Measurements from ENCODE around the gene LARP4. TPM values are rescaled to one million over a fixed set of nuclear protein-coding genes. Genes with fewer than 3 reads are reported as not detected.
"Not testable (repeated sequence)": the region's sequence is repeated elsewhere in the genome, so short reads cannot be mapped to it uniquely, and the experiment has no call there.

LARP4 gene
- total RNA-seq, 1 donor from 2014 or later = 53.3 TPM

DNA sequence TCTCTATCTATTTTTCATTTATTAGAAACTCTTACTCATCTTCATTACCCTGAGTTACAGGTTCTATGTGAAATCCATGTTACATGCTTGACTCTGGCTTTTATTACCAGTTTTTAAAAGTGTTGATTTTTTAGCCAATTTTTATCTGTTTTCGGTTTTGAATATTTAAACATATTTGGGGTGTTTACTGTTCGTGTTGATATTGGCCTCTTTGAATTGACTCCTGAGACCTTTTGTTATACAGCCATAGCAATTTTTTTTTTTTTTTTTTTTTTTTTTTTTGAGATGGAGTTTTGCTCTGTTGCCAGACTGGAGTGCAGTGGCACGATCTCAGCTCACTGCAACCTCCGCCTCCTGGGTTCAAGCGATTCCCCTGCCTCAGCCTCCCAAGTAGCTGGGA is 49.0 kb downstream of the LARP4 start:
- intact Hi-C loops (cut with DNase I); DNase-seq (ENCODE audit: missing footprints); ATAC-seq: not testable (repeated sequence)

DNA sequence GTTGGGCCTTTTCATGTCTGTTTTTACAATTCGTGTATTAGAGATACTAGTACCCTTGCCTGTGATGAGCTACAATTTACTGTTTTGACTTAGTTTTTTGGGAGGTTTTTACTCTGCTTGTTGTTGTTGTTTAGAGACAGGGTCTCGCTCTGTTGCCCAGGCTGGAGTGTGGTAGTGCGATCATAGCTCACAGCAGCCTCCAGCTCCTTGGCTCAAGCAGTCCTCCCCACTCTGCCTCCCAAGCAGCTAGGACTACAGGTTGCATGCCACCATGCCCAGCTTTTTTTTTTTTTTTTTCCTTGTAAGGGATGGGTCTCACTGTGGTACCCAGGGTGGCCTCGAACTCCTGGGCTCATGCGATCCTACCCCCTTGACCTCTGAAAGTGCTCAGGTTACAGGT is 52.1 kb downstream of the LARP4 start:
- DNase-seq (ENCODE audit: missing footprints) = no peak
- intact Hi-C loops (cut with DNase I) = no loop called here

DNA sequence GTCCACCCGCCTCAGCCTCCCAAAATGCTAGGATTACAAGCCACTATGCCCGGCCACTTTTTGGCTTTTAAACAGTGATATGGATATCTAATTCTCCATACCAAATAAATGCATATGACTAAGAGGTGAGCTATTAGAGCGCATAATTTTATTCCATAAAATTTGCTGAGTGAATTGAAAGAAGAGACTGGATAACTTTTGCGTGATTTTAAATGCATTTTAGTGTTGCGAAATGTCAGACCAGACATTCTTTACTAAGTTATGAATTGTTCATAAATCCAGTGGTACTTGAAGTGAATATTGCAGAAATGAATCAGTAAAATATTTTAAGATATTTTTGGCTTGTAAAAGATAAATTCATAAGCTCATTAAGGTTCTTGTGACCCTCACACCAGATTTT is 53.2 kb downstream of the LARP4 start:
- intact Hi-C loops (cut with DNase I) = no loop called here
- ATAC-seq (no peak), DNase-seq (ENCODE audit: missing footprints) (no peak)

More for the DNA sequence above, 52.1 kb downstream of the LARP4 start:
- ATAC-seq = no peak

DNA sequence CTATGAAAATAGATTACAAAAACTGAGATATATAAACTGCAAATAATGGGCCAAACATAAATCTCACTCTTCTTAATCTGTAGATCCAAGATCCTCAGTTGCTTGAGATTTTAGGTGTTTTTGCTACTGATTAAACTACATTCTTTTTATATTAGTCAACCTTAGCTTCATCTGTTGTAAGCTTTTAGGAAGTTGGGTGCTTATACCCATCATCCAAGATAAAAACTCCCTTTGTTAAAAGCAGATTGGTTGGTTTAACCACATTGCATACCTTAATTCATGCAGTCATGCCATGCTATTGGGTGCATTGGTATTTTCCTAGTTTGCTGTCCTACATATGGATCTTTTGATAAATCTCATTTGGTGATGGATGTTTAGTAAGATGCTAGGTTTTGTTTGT is 57.9 kb downstream of the LARP4 start:
- intact Hi-C loops (cut with DNase I) = no loop called here
- ATAC-seq = no peak

DNA sequence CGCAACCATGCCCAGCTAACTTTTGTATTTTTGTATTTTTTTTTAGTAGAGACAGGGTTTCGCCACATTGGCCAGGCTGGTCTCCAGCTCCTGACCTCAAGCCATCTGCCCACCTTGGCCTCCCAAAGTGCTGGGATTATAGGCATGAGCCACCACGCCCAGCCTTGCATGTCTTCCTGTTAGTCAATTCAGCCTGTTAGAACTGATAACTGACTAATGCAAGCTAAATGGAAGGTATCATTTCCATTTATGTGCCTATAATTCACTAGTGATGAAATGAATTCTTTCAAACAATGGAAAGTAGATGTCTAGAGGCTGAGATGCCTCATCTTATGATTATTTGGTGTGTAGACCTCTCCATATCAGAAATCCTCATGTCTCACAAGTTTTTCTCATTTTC is 66.8 kb downstream of the LARP4 start:
- no peak for DNase-seq (ENCODE audit: missing footprints)
- intact Hi-C loops (cut with DNase I) = no loop called here
- ATAC-seq = no peak

More for the DNA sequence above, 57.9 kb downstream of the LARP4 start:
- no peak for DNase-seq (ENCODE audit: missing footprints)

DNA sequence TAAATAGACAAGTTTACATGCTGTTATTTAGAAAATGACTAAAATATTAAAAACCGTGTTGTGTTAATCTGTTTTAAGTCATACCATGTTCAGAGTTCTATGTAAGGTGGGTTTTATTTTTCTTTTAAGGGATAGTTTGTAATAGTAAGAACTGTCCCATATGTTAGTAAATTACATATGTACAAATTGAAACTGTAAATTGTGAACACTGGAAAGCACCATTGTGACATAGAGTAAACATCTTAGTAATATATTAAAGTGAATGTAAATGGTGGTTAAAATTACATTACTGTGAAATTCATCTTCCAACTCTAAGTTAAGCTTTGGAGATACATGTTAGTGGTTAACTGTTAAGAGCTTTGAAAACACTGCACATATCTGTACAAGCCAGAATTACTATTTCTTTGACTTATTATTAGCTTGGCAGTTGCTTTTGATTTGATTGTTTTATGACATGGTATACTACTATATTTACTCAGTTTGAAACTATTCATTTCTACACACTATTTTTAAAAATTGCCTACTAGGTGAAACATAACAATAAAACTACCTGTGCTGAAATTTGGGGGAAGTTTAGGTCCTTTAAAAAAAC is 76.7 kb downstream of the LARP4 start:
- ATAC-seq = no peak
- intact Hi-C loops (cut with DNase I) = no loop called here
- no peak for DNase-seq (ENCODE audit: missing footprints)

DNA sequence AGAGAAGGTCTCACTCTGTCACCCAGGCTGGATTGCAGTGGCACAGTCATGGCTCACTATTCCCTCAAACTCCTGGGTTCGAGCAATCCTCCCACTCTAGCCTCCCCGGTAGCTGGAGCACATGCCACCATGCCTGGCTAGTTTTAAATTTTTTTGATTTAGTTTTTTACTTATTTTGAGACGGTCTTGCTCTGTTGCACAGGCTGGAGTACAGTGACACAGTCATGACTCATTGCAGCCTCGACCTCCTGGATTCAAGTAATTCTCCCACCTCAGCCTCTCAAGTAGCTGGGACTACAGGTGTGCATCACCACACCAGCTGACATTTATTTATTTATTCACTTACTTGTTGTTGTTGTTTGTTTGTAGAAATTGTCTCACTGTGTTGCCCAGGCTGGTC is 81.9 kb downstream of the LARP4 start:
- ATAC-seq (no peak), DNase-seq (ENCODE audit: missing footprints) (no peak)
- intact Hi-C loops (cut with DNase I) = no loop called here

DNA sequence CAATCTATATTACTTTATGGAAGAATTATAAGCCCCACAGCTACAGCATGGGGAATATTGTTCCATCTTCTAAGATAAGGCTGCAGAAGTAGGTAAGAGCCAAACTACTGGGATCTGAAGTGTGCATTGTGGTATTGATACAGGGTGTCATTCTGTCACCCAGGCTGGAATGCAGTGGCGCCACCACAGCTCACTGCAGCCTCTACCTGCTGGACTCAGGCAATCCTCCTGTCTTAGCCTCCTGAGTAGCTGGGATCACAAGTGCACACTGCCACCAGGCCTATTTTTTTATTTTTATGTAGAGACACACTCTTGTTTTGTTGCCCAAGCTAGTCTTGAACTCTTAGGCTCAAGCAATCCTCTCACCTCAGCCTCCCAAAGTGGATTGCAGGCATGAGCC is 82.8 kb downstream of the LARP4 start:
- ATAC-seq = no peak
- intact Hi-C loops (cut with DNase I) = no loop called here
- no peak for DNase-seq (ENCODE audit: missing footprints)

DNA sequence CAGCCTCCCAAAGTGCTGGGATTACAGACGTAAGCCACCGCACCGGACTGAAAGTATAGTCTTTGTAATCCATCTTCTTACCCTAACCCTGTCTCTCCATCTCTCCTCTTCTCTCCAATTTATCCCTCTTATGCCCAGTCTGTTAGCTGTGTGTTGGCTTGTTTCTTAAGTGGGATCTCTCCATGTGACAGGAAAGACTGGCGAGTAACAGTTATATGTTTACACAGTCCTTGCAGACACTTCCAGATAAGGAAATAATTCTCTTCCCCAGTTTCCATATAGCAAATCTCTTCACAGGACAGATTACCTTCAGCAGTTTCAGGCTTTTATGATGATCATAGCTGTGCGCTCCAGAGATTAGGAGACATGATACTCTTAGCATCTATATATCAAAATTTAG is 88.1 kb downstream of the LARP4 start:
- no peak for ATAC-seq
- intact Hi-C loops (cut with DNase I) = no loop called here
- no peak for DNase-seq (ENCODE audit: missing footprints)

DNA sequence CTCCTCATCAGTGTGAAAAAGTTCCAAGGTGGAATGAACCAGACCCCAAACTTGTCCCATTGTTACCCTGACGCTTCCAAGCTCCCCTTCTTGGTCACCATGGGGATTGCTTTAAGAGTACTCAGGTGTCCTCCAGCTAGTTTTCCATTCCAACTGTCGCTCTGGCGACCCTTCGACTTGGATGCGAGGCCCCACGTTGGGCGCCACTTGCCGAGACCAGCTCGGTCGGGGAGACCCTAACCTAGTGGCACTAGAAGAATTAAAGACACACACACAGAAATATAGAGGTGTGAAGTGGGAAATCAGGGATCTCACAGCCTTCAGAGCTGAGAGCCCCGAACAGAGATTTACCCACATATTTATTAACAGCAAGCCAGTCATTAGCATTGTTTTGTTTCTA is 97.4 kb downstream of the LARP4 start:
- intact Hi-C loops (cut with DNase I); DNase-seq (ENCODE audit: missing footprints); ATAC-seq: not testable (repeated sequence)

DNA sequence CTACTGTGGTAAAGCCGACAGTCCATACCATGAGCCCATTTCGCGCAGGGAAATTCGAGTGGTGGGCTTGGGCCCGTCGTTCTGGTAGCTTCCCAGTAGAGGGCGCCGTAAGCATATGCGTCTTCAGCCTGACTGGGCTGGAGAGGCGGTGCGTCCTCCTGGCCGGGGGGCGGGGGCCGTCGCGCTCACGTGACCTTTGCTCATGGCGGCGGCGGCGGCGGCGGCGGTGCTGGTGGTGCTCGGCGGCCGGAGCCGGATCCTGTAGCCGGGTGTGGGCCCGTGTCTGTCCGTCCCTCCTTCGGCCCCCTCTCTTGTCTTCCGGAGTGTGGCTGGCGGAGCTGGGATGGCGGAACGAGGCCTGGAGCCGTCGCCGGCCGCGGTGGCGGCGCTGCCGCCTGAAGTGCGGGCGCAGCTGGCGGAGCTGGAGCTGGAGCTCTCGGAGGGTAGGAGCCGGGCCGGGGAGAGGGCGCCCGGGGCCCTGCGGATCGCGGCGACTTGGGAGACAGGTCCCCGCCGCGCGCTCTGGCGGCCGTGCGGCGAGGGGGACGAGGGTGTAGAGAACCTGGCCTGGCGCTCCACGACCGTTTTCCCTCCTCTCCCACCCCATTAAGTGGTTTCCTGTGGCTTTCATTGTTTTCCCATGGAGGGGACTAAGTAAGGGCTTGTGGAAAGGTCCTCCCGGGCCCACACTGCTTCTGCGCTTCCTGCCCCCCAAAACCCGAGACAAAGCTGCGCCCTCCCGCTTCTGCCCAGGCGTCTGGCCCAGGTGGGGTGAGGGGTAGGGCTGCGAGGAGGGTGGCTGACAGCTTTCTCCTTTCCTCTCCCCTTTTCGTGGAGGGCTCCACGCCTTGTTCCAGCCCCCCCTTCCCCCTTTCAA is 104.4 kb downstream of the LARP4 start, which contains the start of gene DIP2B:
Gene DIP2B, plus strand, starts transcription at position 188 of the 877 bp plus-strand sequence. Its CDS starts 156 bp downstream, at position 344.
- DNase-seq (ENCODE audit: missing footprints) (peak; percentile 99), ATAC-seq (peak; percentile 97)
- intact Hi-C loops (cut with DNase I) = loop anchor here (1.0 to 5.0 kb wide), 2 partner anchors 133 to 222 kb away; no protein-coding TSS in a partner anchor

DNA sequence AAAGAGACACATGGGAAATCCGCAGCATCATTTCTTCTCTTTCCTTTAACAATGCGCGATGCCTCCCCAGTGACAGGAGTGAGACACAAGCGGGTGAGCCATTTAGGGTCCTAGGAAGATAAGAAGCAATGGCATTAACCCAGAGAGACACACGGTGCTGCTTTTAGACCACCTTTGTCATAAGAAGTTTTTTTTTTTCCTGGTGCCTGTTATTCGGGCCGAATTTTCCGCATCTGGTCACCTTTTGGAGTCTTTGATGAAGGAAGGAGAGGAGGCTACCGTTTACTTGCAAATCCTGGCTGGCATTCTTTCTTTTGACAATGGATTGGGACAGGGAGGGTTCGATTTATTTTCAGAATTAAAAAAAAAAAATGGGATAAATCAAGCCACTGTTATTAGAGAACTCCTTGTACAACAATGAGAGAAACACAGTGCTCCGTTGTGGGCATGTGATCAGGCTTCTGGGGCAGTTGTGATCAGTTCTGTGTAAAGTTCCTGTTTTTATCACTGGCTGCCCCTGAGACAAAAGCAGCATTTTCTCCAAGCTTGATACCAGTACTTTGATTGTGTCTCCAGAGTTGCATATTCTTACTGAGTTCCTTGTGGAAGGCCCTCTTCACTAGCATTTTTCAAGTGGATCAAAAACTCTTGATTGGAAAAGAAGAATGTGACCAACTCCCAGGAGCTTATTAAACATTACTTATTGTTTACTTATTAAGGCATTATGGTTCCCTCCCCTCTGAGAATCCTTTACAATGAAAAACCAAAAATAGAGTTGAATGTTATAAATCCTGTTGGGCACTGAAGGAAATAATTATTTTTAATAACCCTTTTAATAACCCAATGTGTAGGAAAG is 105.2 kb downstream of the LARP4 start:
- ATAC-seq (no peak), DNase-seq (ENCODE audit: missing footprints) (no peak)
- intact Hi-C loops (cut with DNase I) = loop anchor here (5.0 kb wide), 1 partner anchor 221 kb away; no protein-coding TSS in a partner anchor

DNA sequence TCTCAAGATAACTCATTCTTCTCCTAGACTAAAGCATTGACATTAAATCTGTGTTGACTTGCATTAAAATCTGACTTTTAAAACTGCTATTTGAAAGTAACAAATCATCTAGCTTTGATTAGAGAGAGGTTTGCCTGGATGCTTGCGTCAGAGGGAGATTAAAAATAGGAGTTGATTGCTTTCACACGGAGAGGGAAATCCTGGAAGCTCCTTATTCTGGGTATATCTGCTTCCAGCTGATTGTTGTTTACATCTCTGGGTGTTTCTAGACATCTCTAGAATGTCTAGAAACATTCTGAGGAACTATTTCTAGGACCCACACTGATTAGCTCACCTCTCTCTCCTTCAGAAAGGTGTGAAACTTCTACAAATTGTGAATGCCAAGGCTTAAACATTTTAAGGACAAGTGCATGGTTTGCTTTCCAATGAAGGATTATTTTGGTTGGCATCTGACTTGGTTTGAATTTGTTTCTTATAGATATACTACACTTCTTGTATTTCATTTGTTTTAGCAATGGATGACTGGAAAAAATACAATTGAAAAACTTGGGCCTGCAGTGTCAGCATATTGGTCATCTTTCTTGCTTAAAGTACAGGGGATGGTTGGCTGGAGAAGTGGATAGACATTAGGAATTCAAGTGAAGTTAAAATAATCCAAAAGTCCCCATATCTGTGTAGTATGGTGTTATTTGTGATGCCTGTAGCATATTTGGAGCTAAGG is 106.2 kb downstream of the LARP4 start:
- ATAC-seq (no peak), DNase-seq (ENCODE audit: missing footprints) (no peak)
- intact Hi-C loops (cut with DNase I) = loop anchor here (5.0 kb wide), 1 partner anchor 220 kb away; no protein-coding TSS in a partner anchor

DNA sequence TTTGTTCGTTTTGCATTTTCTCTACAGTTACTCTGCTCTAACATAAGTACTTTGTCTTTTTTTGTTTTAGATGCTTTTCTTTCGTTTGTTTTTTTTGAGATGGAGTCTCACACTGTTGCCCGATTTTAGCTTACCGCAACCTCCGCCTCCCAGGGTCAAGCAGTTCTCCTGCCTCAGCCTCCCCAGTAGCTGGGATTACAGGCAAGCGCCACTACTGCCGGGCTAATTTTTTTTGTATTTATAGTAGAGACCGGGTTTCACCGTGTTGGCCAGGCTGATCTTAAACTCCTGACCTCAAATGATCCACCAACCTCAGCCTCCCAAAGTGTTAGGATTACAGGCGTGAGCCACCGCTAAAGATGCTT is 106.8 kb downstream of the LARP4 start:
- no peak for ATAC-seq
- intact Hi-C loops (cut with DNase I) = loop anchor here (5.0 kb wide), 1 partner anchor 220 kb away; no protein-coding TSS in a partner anchor

DNA sequence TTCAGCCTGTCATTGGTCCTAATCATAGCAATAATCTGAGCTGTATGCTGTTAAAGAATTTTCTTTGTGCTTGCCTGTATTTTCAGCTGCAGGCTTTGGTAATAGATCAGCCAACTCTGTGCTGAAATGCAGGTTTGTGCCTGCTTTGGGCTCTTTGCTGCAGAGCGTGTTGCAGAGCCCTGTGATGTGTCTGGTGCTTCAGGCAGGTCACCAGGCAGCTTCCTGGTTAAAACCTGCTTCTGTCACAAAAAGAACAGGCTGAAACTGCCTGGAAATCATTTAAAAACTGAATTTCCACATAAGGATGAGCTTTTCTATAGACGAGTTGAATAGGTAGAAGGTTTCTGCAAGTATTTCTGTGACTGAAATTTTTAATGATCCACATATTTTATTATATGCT is 107.2 kb downstream of the LARP4 start:
- DNase-seq (ENCODE audit: missing footprints) (no peak), ATAC-seq (no peak)
- intact Hi-C loops (cut with DNase I) = loop anchor here (5.0 kb wide), 1 partner anchor 219 kb away; no protein-coding TSS in a partner anchor

More for the DNA sequence above, 106.8 kb downstream of the LARP4 start:
- no peak for DNase-seq (ENCODE audit: missing footprints)

DNA sequence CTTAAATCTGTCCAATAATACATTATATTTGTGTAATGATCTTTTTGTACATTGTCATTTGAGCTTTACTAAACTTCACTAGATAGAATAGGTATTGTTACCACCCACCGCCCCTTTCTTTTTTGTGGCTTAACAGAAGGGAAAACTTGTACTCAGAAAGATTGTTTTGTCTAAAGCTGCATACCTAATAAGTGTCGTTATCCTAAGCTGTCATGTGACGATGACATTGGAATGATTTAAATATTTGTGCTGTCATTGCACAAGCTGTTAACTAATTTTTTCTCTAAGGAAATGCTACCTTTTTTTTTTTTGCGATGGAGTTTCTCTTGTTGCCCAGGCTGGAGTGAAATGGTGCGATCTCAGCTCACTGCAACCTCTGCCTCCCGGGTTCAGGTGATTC is 107.7 kb downstream of the LARP4 start:
- DNase-seq (ENCODE audit: missing footprints) (no peak), ATAC-seq (no peak)
- intact Hi-C loops (cut with DNase I) = loop anchor here (5.0 kb wide), 1 partner anchor 219 kb away; no protein-coding TSS in a partner anchor

DNA sequence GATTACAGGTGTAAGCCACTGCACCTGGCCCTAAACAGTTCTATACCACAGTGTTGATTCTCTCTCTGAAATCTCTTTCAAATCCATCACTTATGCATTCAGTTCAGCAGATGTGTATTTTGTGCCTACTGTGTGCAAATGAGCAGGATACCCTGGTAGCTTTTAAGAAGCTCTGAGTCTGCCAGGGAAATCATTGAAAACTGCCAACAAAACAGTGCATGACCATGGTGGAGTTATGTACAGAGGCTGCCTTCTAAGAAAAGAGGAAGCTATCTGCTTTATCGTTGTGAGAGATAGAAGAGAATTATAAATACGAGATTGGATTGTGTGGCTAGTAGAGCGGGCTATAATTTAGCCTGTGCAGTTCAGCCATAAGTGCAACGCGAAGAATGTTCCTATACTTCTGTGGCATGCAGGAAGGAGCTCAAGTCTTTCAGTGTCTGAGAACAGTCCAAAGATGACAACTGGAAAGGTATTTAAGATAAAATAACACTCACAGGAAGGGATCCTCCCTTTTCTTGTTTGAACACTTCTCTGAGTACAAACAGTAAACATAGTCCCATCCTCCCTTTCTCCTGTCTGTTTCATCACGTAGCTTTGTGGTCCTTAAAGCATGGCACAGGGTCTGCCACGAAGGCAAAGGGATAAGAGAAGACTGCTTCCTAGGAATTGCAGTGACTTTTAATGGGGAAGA is 108.4 kb downstream of the LARP4 start:
- intact Hi-C loops (cut with DNase I) = loop anchor here (5.0 kb wide), 1 partner anchor 218 kb away; no protein-coding TSS in a partner anchor
- ATAC-seq = no peak
- DNase-seq (ENCODE audit: missing footprints) = no peak

All from Right ventricle myocardium inferior (tissue), 1 donor.